ENCODE data around the gene RPS15A. TPM values are rescaled to one million over a fixed set of nuclear protein-coding genes. Genes with fewer than 3 reads are reported as not detected.

The RPS15A gene
- total and polyA plus RNA-seq, 12 donors = 613 to 3,398 (median 743) TPM

- no peak for ATAC-seq
- peaks cover 0 to 57% (median 27%) of the 10 kb centered on the region in 9 donors for H3K36me3 ChIP-seq
- H3K4me1 ChIP-seq = peaks cover 0 to 45% (median 23%) of the 10 kb centered on the region in 9 donors
- DNase-seq = no peak
- WGBS, 2 donors = 26 to 28% methylated on average over 2 of the region's 2 CpGs
- intact Hi-C loops (cut with DNase I) = loop anchor here in 1 of 10 donors (10.0 kb wide), 1 partner anchor 159 kb away; no protein-coding TSS in a partner anchor
- no peaks in the 10 kb centered on the region for H3K27me3 ChIP-seq
- no peaks in the 10 kb centered on the region for H3K9me3 ChIP-seq
- peak overlapping the region in 3 of 10 donors; percentile 13 to 79 (median 55) for H3K27ac ChIP-seq
- TF ChIP-seq CTCF (IDR thresholded peaks at IDR 0.05) = no peak
- no peak overlapping the region for H3K4me3 ChIP-seq
Observed at GRCh38 chr16:18805257-18805773, 15.2 kb upstream of the RPS15A start.

GRCh38 chr16:18804540-18804939 lies 14.4 kb upstream of the RPS15A start:
- no peaks in the 10 kb centered on the region for H3K27me3 ChIP-seq
- ATAC-seq = no peak
- DNase-seq = no peak
- no peaks in the 10 kb centered on the region for H3K9me3 ChIP-seq
- intact Hi-C loops (cut with DNase I) = loop anchor here in 4 of 10 donors (5.0 to 10.0 kb wide), 3 partner anchors 160 to 168 kb away; no protein-coding TSS in a partner anchor
- peaks cover 0 to 53% (median 31%) of the 10 kb centered on the region in 9 donors for H3K4me1 ChIP-seq
- H3K27ac ChIP-seq = peak overlapping the region in 7 of 10 donors; percentile 10 to 79 (median 44)
- TF ChIP-seq CTCF (IDR thresholded peaks at IDR 0.05) = no peak
- H3K36me3 ChIP-seq = peaks cover 0 to 49% (median 25%) of the 10 kb centered on the region in 9 donors
- WGBS, 2 donors = 44 to 51% methylated on average over 3 of the region's 3 CpGs
- no peak overlapping the region for H3K4me3 ChIP-seq

- Histone ChIP-seq H3K4me3 (no peak overlapping the region), H3K27me3 (no peaks in the 10 kb centered on the region), H3K4me1 (peaks cover 0 to 60% (median 38%) of the 10 kb centered on the region in 9 donors), H3K27ac (peak overlapping the region in 6 of 10 donors; percentile 13 to 79 (median 50)), H3K9me3 (no peaks in the 10 kb centered on the region), H3K36me3 (peaks cover 0 to 42% (median 19%) of the 10 kb centered on the region in 9 donors)
- ATAC-seq (no peak), DNase-seq (no peak)
- intact Hi-C loops (cut with DNase I) = loop anchor here in 4 of 10 donors (5.0 to 10.0 kb wide), 3 partner anchors 161 to 168 kb away; no protein-coding TSS in a partner anchor
- TF ChIP-seq CTCF (IDR thresholded peaks at IDR 0.05) = no peak
- 68 to 71% methylated on average over 5 of the region's 5 CpGs for WGBS, 2 donors
Observed at GRCh38 chr16:18803569-18804462, 13.7 kb upstream of the RPS15A start.

- 91 to 93% methylated on average over 16 of the region's 16 CpGs for WGBS, 2 donors
- peaks cover 0 to 70% (median 47%) of the 10 kb centered on the region in 9 donors for H3K4me1 ChIP-seq
Observed at GRCh38 chr16:18802767-18803343, 12.7 kb upstream of the RPS15A start.

More at GRCh38 chr16:18802767-18803343, 12.7 kb upstream of the RPS15A start:
- intact Hi-C loops (cut with DNase I) = loop anchor here in 4 of 10 donors (5.0 to 10.0 kb wide), 3 partner anchors 162 to 169 kb away; no protein-coding TSS in a partner anchor
- Histone ChIP-seq H3K9me3 (no peaks in the 10 kb centered on the region), H3K36me3 (peaks cover 0 to 39% (median 10%) of the 10 kb centered on the region in 9 donors), H3K27ac (peak overlapping the region in 6 of 10 donors; percentile 13 to 95 (median 86)), H3K27me3 (no peaks in the 10 kb centered on the region), H3K4me3 (peak overlapping the region in 1 of 10 donors; percentile 91)
- no peak for ATAC-seq
- TF ChIP-seq CTCF (IDR thresholded peaks at IDR 0.05) = no peak
- DNase-seq = no peak

Data from heart right ventricle (tissue), 16 donors.